HG03432 (cell line): ENCODE measurements around the gene EPB41L1.

ENCODE experiments used
- ATAC-seq: cut with Tn5 transposase; IDR thresholded peaks from one replicate; pipeline ENCODE4 v1.9.1; 2021; ENCODE audit warnings: mild to moderate bottlenecking, moderate library complexity; ENCODE audit not compliant: unreplicated experiment

Gene EPB41L1

GRCh38 chr20:36153736-36154699, 522 bp upstream of the EPB41L1 start:
- ATAC-seq = no peak

GRCh38 chr20:36155629-36155971, 1.1 kb downstream of the EPB41L1 start:
- ATAC-seq = no peak

GRCh38 chr20:36155991-36156390, 1.5 kb downstream of the EPB41L1 start:
- ATAC-seq = no peak

GRCh38 chr20:36157610-36158009, 3.1 kb downstream of the EPB41L1 start:
- ATAC-seq = no peak

GRCh38 chr20:36158160-36158741, 3.7 kb downstream of the EPB41L1 start:
- no peak for ATAC-seq

- no peak for ATAC-seq
Measured at GRCh38 chr20:36159833-36160232, 5.3 kb downstream of the EPB41L1 start.

GRCh38 chr20:36162272-36162966, 7.9 kb downstream of the EPB41L1 start:
- ATAC-seq = no peak

GRCh38 chr20:36167902-36168503, 13.5 kb downstream of the EPB41L1 start:
- no peak for ATAC-seq

- no peak for ATAC-seq
Measured at GRCh38 chr20:36170542-36171215, 16.1 kb downstream of the EPB41L1 start.

GRCh38 chr20:36173451-36173933, 19.0 kb downstream of the EPB41L1 start:
- ATAC-seq = no peak

GRCh38 chr20:36175016-36175415, 20.5 kb downstream of the EPB41L1 start:
- ATAC-seq = no peak

- ATAC-seq = no peak
Measured at GRCh38 chr20:36175475-36175995, 21.0 kb downstream of the EPB41L1 start.

- no peak for ATAC-seq
Measured at GRCh38 chr20:36177716-36178115, 23.2 kb downstream of the EPB41L1 start.

- ATAC-seq = no peak
Measured at GRCh38 chr20:36179170-36179945, 24.8 kb downstream of the EPB41L1 start.

- ATAC-seq = no peak
Measured at GRCh38 chr20:36180323-36180722, 25.8 kb downstream of the EPB41L1 start.

- no peak for ATAC-seq
Measured at GRCh38 chr20:36181934-36182603, 27.5 kb downstream of the EPB41L1 start.

- ATAC-seq = no peak
Measured at GRCh38 chr20:36182604-36183154, 28.1 kb downstream of the EPB41L1 start.

- ATAC-seq = no peak
Measured at GRCh38 chr20:36183155-36183944, 28.8 kb downstream of the EPB41L1 start.
